Activated CD4-positive, alpha-beta T cell treated with anti-CD3 and anti-CD28 coated beads, Interleukin-2, amount 50 U/mL, for 4 hours (primary cell): ENCODE data around the gene TSHZ2.
"Not testable (repeated sequence)": the region's sequence is repeated elsewhere in the genome, so short reads cannot be mapped to it uniquely, and the experiment has no call there.

Experiments used
- DNase-seq, 2 experiments: peaks; one replicate each; pipeline ENCODE4 v3.0.0-alpha.2; 2020

The TSHZ2 gene

GRCh38 chr20:53533500-53533899 is 561.3 kb downstream of the TSHZ2 start:
- DNase-seq, result no peak

GRCh38 chr20:53534037-53534436 is 561.9 kb downstream of the TSHZ2 start:
- DNase-seq, result no peak

GRCh38 chr20:53535878-53536277 is 563.7 kb downstream of the TSHZ2 start:
- no peak for DNase-seq

- DNase-seq, result not testable (repeated sequence)
Observed at GRCh38 chr20:53536382-53536781, 564.2 kb downstream of the TSHZ2 start.

- DNase-seq, result no peak
Observed at GRCh38 chr20:53539516-53539915, 567.4 kb downstream of the TSHZ2 start.
